Stimulated activated CD8-positive, alpha-beta memory T cell treated with anti-CD3 and anti-CD28 coated beads, Interleukin-4, amount 100 ng/mL, for 48 hours (primary cell): ENCODE data around the gene INPP4B.

Experiments used
- DNase-seq: peaks from one replicate; pipeline ENCODE4 v3.0.0-alpha.2; 2020

The INPP4B gene

GRCh38 chr4:142721187-142721586 is 124.9 kb downstream of the INPP4B start:
- DNase-seq = no peak

- no peak for DNase-seq
Measured at GRCh38 chr4:142719854-142720541, 126.1 kb downstream of the INPP4B start.

GRCh38 chr4:142718981-142719380 is 127.1 kb downstream of the INPP4B start:
- DNase-seq = no peak

DNA sequence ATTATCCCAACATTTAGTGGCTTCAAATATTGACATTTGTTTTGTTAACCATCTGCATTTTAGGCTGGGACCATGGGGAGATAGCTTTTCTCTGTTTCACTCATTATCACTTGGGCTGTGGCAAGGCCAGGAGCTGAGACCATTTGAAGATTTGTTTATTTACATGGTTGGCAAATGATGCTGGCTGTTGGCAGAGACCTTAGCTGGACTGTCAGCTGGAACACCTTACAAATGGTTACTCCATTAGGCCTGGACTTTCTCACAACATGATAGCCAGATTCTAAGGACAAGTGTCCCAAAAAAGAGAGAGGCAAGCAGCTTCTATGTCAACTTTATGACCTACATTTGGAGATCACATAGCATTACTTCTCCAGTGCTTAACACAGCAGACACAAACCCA is 130.4 kb downstream of the INPP4B start:
- DNase-seq = no peak

- no peak for DNase-seq
Measured at GRCh38 chr4:142713282-142714030, 132.6 kb downstream of the INPP4B start.

DNA sequence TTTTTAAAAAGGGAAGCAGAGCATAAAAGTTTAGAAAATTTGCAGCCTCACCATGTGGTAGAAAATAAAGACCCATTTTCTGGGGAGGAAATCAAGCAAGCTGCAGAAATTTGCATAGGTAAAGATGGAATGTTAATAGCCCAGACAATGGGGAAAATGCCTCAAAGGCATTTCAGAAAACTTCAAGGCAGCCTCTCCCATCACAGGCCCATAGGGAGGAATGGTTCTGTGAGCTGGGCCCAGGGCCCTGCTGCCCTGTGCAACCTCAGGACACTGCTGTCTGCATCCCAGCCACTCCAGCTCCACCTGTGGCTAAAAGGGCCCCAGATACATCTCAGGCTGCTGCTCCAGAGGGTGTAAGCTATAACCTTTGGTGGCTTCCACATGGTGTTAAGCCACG is 137.9 kb downstream of the INPP4B start:
- DNase-seq = no peak

- no peak for DNase-seq
Measured at GRCh38 chr4:142707401-142707800, 138.7 kb downstream of the INPP4B start.

DNA sequence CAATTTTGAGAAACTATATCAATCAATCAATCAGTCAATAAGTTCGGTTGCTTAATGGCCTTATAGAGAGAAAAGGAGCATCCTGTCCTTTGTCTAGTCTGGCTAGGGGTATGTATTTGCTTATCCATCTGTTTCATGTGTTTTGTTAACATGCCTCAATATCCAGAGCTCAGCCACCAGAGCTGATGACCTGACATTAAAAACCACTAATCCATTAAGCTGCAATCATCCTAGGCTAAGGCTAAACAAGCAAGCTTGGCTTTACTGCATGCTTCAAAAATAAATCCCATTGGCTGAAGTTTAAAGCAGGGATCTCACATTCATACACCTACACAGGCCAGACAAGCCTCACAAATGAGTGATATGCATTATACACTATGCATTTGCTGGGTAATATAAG is 139.7 kb downstream of the INPP4B start:
- DNase-seq = no peak

DNA sequence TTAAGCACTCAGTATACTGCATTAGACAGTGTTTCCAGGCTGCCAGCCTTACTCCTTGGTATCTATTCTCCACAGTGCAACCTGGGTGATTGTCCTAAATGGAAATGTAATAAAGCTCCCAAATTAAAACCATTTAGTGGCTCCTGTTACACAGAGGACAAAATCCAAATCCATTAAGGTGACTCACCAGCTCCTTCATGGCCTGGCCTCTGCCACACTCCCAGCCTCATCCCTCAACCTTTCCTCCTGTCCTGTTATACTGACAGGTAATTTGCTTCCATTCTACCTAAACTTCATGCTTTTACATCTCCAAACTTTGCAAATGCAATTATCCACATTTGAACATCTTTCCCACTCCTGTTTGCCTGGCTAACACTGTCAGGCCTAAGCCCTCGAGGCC is 140.3 kb downstream of the INPP4B start:
- no peak for DNase-seq

GRCh38 chr4:142703694-142704309 is 142.3 kb downstream of the INPP4B start:
- no peak for DNase-seq

- DNase-seq = no peak
Measured at GRCh38 chr4:142701017-142701416, 145.1 kb downstream of the INPP4B start.

DNA sequence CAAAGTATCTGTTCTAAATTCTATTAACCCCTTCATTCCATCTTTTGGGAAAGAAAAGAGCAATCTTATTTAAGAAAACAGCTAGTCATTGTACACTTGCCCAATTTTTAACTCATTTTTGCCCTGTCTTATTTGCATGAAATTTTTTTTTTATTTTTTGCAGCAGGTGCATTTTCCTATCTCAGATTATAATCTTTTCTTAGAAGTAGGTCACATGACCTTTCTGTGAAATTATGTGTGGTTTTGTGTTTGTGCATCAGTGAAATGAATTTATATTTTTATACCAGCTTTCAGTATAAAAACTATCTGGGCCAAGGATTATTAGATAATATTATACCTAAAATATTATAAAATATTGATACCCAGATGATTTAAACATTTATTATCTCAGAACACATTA is 145.6 kb downstream of the INPP4B start:
- no peak for DNase-seq

GRCh38 chr4:142698552-142698951 is 147.5 kb downstream of the INPP4B start:
- DNase-seq = no peak

DNA sequence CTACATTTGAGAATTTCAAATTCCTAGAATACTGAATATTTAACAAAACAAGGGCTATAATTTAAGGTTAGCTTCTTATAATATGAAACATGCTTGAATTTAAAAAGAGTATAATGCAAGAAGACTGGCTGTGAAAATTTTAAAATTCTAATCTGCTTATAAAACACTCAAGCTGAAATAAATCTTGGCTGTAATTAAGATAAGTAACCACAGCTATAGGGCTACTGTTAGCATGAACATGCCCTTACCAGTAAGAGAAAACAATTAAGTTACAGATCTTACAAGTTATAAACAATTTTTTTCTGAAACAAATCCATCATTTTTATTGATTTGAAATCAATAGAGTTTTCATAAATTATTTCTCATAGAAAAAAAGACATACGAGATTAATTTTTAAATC is 148.2 kb downstream of the INPP4B start:
- DNase-seq = no peak

GRCh38 chr4:142697320-142697719 is 148.8 kb downstream of the INPP4B start:
- no peak for DNase-seq

DNA sequence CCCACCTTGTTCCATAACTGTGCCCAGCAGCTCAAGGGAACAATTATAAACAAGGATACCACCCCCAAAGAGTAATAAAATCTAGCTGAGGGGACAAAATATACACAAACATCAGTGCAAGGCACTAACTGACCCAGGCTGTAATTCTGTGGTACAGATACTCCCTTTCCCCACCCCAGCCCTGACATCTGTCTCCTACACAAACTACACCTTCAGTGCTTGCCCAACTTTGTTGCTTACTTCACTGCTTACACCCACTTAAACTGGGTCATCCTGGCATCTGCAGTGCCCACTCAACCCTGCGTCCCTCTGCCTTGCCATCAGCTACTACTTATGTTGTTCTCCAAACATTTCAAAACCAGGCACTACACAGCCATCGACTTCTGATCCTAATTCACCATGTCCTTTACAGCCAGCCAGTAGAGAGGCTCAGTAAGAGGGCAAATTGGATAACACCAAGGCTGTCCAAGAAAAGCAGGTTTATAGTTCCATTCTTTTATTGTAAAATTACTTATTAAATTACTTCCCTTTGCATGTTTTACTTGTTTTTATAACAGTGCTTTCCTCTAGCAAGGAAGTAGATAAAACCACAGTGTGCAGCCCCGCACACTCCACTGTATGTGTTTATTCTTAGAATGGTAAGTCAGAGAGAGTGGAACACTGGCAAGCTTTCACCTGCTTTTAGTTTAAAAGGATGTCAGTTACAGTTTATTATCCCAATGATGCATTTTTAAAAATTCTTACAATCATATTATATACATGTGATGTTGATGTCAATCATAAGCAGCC is 149.6 kb downstream of the INPP4B start:
- no peak for DNase-seq

GRCh38 chr4:142690406-142691163 is 155.5 kb downstream of the INPP4B start:
- no peak for DNase-seq

DNA sequence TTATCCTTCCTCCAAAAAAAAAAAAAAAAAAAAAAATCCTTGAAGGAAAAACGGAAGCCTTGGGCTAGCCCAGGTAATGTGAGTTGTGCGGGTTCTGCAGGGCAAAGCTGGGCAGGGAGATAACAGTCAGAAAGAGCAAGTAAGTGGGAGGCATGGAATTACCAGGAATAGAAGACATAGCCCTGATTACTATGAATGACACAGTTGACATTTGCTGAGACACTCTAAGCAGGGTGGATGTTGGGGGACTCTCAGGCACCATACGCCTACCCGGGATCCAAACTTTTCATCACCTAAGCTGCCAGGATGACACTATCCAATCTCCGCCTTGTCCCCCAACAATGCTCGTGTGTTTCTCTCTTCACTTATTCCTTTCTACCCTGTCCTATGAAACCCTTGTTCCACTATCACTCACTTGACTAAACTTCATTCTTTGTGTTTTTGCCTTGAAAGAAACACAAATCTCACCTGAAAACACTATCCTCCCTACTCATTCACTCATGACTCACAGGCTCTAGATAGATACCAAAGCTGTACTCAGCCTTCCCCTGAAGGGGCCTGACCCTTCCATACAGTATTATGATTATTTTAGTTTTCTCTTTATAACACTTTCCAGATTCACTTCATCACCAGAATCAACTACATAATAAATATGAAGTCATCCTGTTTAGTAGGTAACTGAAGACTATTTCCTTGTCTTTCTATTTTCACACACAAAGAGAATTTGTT is 158.4 kb downstream of the INPP4B start:
- no peak for DNase-seq

DNA sequence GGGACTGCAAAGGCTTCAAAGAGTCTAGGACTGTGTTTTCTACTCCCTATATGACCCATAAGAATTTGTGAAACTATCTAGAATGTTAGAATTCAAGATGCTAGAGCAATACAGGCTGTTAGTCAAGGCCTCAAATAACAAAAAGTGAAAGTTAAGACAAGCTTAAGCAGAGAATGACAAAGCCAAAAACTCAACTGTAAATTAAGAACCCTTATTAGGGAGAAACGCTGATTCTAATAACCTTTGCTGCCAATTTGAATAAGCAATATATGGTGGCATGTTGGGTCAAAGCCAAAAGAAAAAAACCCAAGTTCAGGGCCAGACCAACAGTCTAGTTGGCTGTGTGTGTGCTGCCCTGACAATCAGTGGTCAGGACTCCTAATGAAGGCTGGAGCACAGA is 160.0 kb downstream of the INPP4B start:
- DNase-seq = no peak

- DNase-seq = no peak
Measured at GRCh38 chr4:142683997-142684396, 162.1 kb downstream of the INPP4B start.

GRCh38 chr4:142683503-142683902 is 162.6 kb downstream of the INPP4B start:
- no peak for DNase-seq

GRCh38 chr4:142671516-142671915 is 174.6 kb downstream of the INPP4B start:
- no peak for DNase-seq
